Hepatocyte (in vitro differentiated cells): ENCODE data around the gene SCN4B. TPM values are rescaled to one million over a fixed set of nuclear protein-coding genes. Genes with fewer than 3 reads are reported as not detected.

Experiments used
- DNase-seq: peaks from one replicate; pipeline ENCODE4 v3.0.0-alpha.2; 2016; ENCODE audit warnings: low spot score
- H2AFZ ChIP-seq: fragments of 200-600 bp; sonication (generic); 2 replicates; pipeline ENCODE4 v1.6.0; 2016; ENCODE audit warnings: antibody characterized with exemption, mild to moderate bottlenecking
- H3K27ac ChIP-seq: fragments of 200-600 bp; sonication (generic); 2 replicates; pipeline ENCODE4 v1.5.1; 2016; ENCODE audit warnings: mild to moderate bottlenecking
- H3K27me3 ChIP-seq: fragments of 200-600 bp; sonication (generic); 2 replicates; pipeline ENCODE4 v1.6.1; 2016
- H3K36me3 ChIP-seq: fragments of 200-600 bp; sonication (generic); replicated peaks from 2 replicates; pipeline ENCODE4 v1.5.1; 2016; ENCODE audit warnings: low read depth; ENCODE audit not compliant: insufficient read depth
- H3K4me1 ChIP-seq: fragments of 200-600 bp; sonication (generic); 2 replicates; pipeline ENCODE4 v1.5.1; 2016; ENCODE audit warnings: mild to moderate bottlenecking, moderate library complexity; ENCODE audit not compliant: insufficient read depth
- H3K4me2 ChIP-seq: fragments of 200-600 bp; sonication (generic); 2 replicates; pipeline ENCODE4 v1.6.0; 2016
- H3K4me3 ChIP-seq: fragments of 200-600 bp; sonication (generic); 2 replicates; pipeline ENCODE4 v1.5.1; 2016; ENCODE audit warnings: mild to moderate bottlenecking
- H3K79me2 ChIP-seq: fragments of 200-600 bp; sonication (generic); 2 replicates; pipeline ENCODE4 v1.6.0; 2017; ENCODE audit warnings: mild to moderate bottlenecking
- H3K9me2 ChIP-seq: fragments of 200-600 bp; sonication (generic); replicated peaks from 2 replicates; pipeline ENCODE4 v1.6.0; 2017; ENCODE audit warnings: mild to moderate bottlenecking; ENCODE audit not compliant: insufficient read depth
- H3K9me3 ChIP-seq: fragments of 200-600 bp; sonication (generic); 2 replicates; pipeline ENCODE4 v1.5.1; 2016; ENCODE audit warnings: low read depth, mild to moderate bottlenecking
- H4K20me1 ChIP-seq: fragments of 200-600 bp; sonication (generic); 2 replicates; pipeline ENCODE4 v1.6.0; 2016; ENCODE audit warnings: mild to moderate bottlenecking; ENCODE audit not compliant: insufficient read depth, poor library complexity, severe bottlenecking
- CTCF ChIP-seq: fragments of 200-600 bp; sonication (generic); IDR thresholded peaks from 2 replicates; pipeline ENCODE4 v1.5.1; 2016; ENCODE audit warnings: antibody characterized with exemption, mild to moderate bottlenecking; ENCODE audit not compliant: poor library complexity
- EZH2 ChIP-seq: fragments of 200-600 bp; sonication (generic); IDR thresholded peaks from 2 replicates; pipeline ENCODE4 v1.6.1; 2016; ENCODE audit warnings: antibody characterized with exemption, mild to moderate bottlenecking, borderline replicate concordance
- EZH2phosphoT487 ChIP-seq: fragments of 200-600 bp; sonication (generic); IDR thresholded peaks from one replicate; pipeline ENCODE4 v1.6.1; 2018; ENCODE audit warnings: antibody characterized with exemption, mild to moderate bottlenecking, low read depth, moderate library complexity; ENCODE audit not compliant: unreplicated experiment, severe bottlenecking
- WGBS: methylation state at CpG from one replicate; pipeline ENCODE4 v1.1.6; 2016; ENCODE audit warnings: low lambda C conversion rate; ENCODE audit errors: missing lambda C conversion rate; 5-methylcytosine and 5-hydroxymethylcytosine counted together
- polyA plus RNA-seq: library from polyadenylated mRNA; unstranded; fragments of >200 nt; fragmentation: Nextera tagmentation; extraction: Ambion mirVana; gene quantifications from 2 replicates; pipeline ENCODE4 v1.2.1, GENCODE V29; 2016
- total RNA-seq: library from RNA; depleted of rRNA; stranded (reverse); fragments of >200 nt; gene quantifications from 2 replicates; pipeline ENCODE4 v1.2.3, GENCODE V29; 2014

SCN4B gene
- total and polyA plus RNA-seq, 2 experiments from 2014 or later = 0.57 to 1.1 TPM

- no peak for TF ChIP-seq CTCF
- TF ChIP-seq EZH2phosphoT487 = no peak
- no peak for TF ChIP-seq EZH2
- H4K20me1 ChIP-seq = no peaks in the 10 kb centered on the region
- H3K36me3 ChIP-seq = no peaks in the 10 kb centered on the region
- H3K9me2 ChIP-seq = no peaks in the 10 kb centered on the region
- WGBS = 62% methylated on average over 4 of the region's 4 CpGs
- H3K4me3 ChIP-seq = no peak overlapping the region
- no peaks in the 10 kb centered on the region for H3K79me2 ChIP-seq
- no peak overlapping the region for H2AFZ ChIP-seq
- no peaks in the 10 kb centered on the region for H3K4me1 ChIP-seq
- H3K4me2 ChIP-seq = no peak overlapping the region
- H3K27me3 ChIP-seq = no peaks in the 10 kb centered on the region
- H3K27ac ChIP-seq = no peak overlapping the region
- DNase-seq = no peak
- no peaks in the 10 kb centered on the region for H3K9me3 ChIP-seq
Observed at GRCh38 chr11:118105657-118106305, 46.8 kb downstream of the SCN4B start.

- Histone ChIP-seq H3K36me3 (no peaks in the 10 kb centered on the region), H2AFZ (no peak overlapping the region), H3K27ac (no peak overlapping the region), H3K9me3 (no peaks in the 10 kb centered on the region), H3K9me2 (no peaks in the 10 kb centered on the region), H3K27me3 (no peaks in the 10 kb centered on the region), H3K4me2 (no peak overlapping the region), H4K20me1 (no peaks in the 10 kb centered on the region), H3K4me1 (no peaks in the 10 kb centered on the region), H3K79me2 (no peaks in the 10 kb centered on the region), H3K4me3 (no peak overlapping the region)
- DNase-seq = no peak
- WGBS = 95% methylated on average over 6 of the region's 6 CpGs
- TF ChIP-seq EZH2 (no peak), EZH2phosphoT487 (no peak), CTCF (no peak)
Observed at GRCh38 chr11:118104491-118104890, 48.1 kb downstream of the SCN4B start.

- Histone ChIP-seq H4K20me1 (no peaks in the 10 kb centered on the region), H3K9me2 (no peaks in the 10 kb centered on the region), H3K36me3 (no peaks in the 10 kb centered on the region), H3K27ac (no peak overlapping the region), H3K79me2 (no peaks in the 10 kb centered on the region), H3K4me2 (no peak overlapping the region), H3K4me1 (no peaks in the 10 kb centered on the region), H3K4me3 (no peak overlapping the region), H3K9me3 (no peaks in the 10 kb centered on the region), H2AFZ (no peak overlapping the region), H3K27me3 (no peaks in the 10 kb centered on the region)
- no peak for DNase-seq
- 83% methylated on average over 13 of the region's 13 CpGs for WGBS
- TF ChIP-seq EZH2 = no peak
- no peak for TF ChIP-seq EZH2phosphoT487
- no peak for TF ChIP-seq CTCF
Observed at GRCh38 chr11:118102721-118103261, 49.8 kb downstream of the SCN4B start.
